K562 treated with DMSO at 1 percent for 12 hours (cell line): ENCODE measurements around the gene ZNF776. TPM values are rescaled to one million over a fixed set of nuclear protein-coding genes. Genes with fewer than 3 reads are reported as not detected.

Source experiments
- total RNA-seq: library from RNA; unstranded; fragments of 300-600 nt; gene quantifications from 2 replicates; pipeline ENCODE4 v1.2.3, GENCODE V29; 2022; ENCODE audit not compliant: insufficient read depth

The ZNF776 gene
- total RNA-seq, result 1.7 and 9.0 TPM in 2 replicates

GRCh38 chr19:57746580-57747471 is at the start of gene ZNF776:
Gene ZNF776, plus strand, starts transcription at chr19:57746815. Its CDS starts 244 bp downstream, at chr19:57747059.

GRCh38 chr19:57708641-57709361 is 37.8 kb upstream of the ZNF776 start, which contains the start of gene ZNF154:
Gene ZNF154, minus strand, starts transcription at chr19:57709204. Its CDS starts 233 bp downstream, at chr19:57708971.

GRCh38 chr19:57769345-57770131 is 22.9 kb downstream of the ZNF776 start, which contains the start of gene ZNF586:
Gene ZNF586, plus strand, starts transcription at chr19:57769676. Its CDS starts 167 bp downstream, at chr19:57769843.

Other genes with a start within 250 kb of the ZNF776 start
- gene ZNF773, start 246.9 kb upstream of the ZNF776 start, total RNA-seq, result 1.3 TPM in 1 of 2 replicates, not detected in the other
- gene ZNF549, start 219.5 kb upstream of the ZNF776 start, total RNA-seq, result 0.16 TPM in 1 of 2 replicates, not detected in the other
- 2.5 and 3.1 TPM in 2 replicates for gene ZNF550, start 187.0 kb upstream of the ZNF776 start, total RNA-seq
- gene ZNF416, start 167.9 kb upstream of the ZNF776 start, total RNA-seq, result 1.3 and 2.0 TPM in 2 replicates
- 0.36 TPM in 1 of 2 replicates, not detected in the other for gene ZIK1, start 162.7 kb upstream of the ZNF776 start, total RNA-seq
- gene ZNF530, start 146.9 kb upstream of the ZNF776 start, total RNA-seq, result 5.8 and 6.7 TPM in 2 replicates
- 1.1 and 14.4 TPM in 2 replicates for gene ZNF134, start 132.6 kb upstream of the ZNF776 start, total RNA-seq
- 2.7 and 6.6 TPM in 2 replicates for gene ZNF211, start 113.6 kb upstream of the ZNF776 start, total RNA-seq
- gene ZSCAN4, start 77.9 kb upstream of the ZNF776 start, total RNA-seq, result not detected in 2 replicates
- gene ZNF551, start 64.8 kb upstream of the ZNF776 start, total RNA-seq, result 1.1 and 5.0 TPM in 2 replicates
- gene ZNF154, start 37.6 kb upstream of the ZNF776 start, total RNA-seq, result not detected in 2 replicates
- gene ZNF671, start 19.2 kb upstream of the ZNF776 start, total RNA-seq, result 0.44 and 0.84 TPM in 2 replicates
- gene ZNF586, start 22.9 kb downstream of the ZNF776 start, total RNA-seq, result 1.2 and 5.0 TPM in 2 replicates
- gene ZNF552, start 68.1 kb downstream of the ZNF776 start, total RNA-seq, result 2.8 and 7.9 TPM in 2 replicates
- gene ZNF587B, start 83.5 kb downstream of the ZNF776 start, total RNA-seq, result 2.1 and 4.1 TPM in 2 replicates
- 5.5 and 18.0 TPM in 2 replicates for gene ZNF587, start 103.0 kb downstream of the ZNF776 start, total RNA-seq
- gene ZNF814, start 142.2 kb downstream of the ZNF776 start, total RNA-seq, result 1.4 and 4.3 TPM in 2 replicates
- gene ZNF417, start 169.8 kb downstream of the ZNF776 start, total RNA-seq, result 1.1 and 3.4 TPM in 2 replicates
- gene ZNF418, start 188.6 kb downstream of the ZNF776 start, total RNA-seq, result 0.49 TPM in 1 of 2 replicates, not detected in the other
- 0.33 TPM in 1 of 2 replicates, not detected in the other for gene ZNF256, start 200.9 kb downstream of the ZNF776 start, total RNA-seq
- gene C19orf18, start 227.7 kb downstream of the ZNF776 start, total RNA-seq, result not detected in 2 replicates